HG02759 (cell line): ENCODE measurements around the gene KRTAP4-6.
"Not testable (repeated sequence)": the region's sequence is repeated elsewhere in the genome, so short reads cannot be mapped to it uniquely, and the experiment has no call there.

Source experiments
- ATAC-seq: cut with Tn5 transposase; IDR thresholded peaks from one replicate; pipeline ENCODE4 v1.9.1; 2021; ENCODE audit warnings: mild to moderate bottlenecking, moderate library complexity; ENCODE audit not compliant: unreplicated experiment

KRTAP4-6 gene

GRCh38 chr17:41108728-41109386, 31.5 kb downstream of the KRTAP4-6 start:
- not testable (repeated sequence) for ATAC-seq

GRCh38 chr17:41107941-41108450, 32.3 kb downstream of the KRTAP4-6 start:
- ATAC-seq, result no peak

- not testable (repeated sequence) for ATAC-seq
Observed at GRCh38 chr17:41105347-41105746, 35.0 kb downstream of the KRTAP4-6 start, which contains the start of gene KRTAP4-9. Gene KRTAP4-9, plus strand, starts transcription at chr17:41105389. Its CDS starts 0 bp downstream, at chr17:41105389.

- not testable (repeated sequence) for ATAC-seq
Observed at GRCh38 chr17:41104386-41105038, 35.8 kb downstream of the KRTAP4-6 start.

GRCh38 chr17:41103896-41104295, 36.4 kb downstream of the KRTAP4-6 start:
- no peak for ATAC-seq

GRCh38 chr17:41101586-41102259, 38.6 kb downstream of the KRTAP4-6 start, which contains the start of gene KRTAP4-16:
Gene KRTAP4-16, minus strand, starts transcription at chr17:41102209. Its CDS starts 0 bp downstream, at chr17:41102209.
- ATAC-seq, result no peak

GRCh38 chr17:41099682-41100480, 40.5 kb downstream of the KRTAP4-6 start:
- not testable (repeated sequence) for ATAC-seq

- ATAC-seq, result no peak
Observed at GRCh38 chr17:41098481-41098880, 41.9 kb downstream of the KRTAP4-6 start.

- no peak for ATAC-seq
Observed at GRCh38 chr17:41098042-41098441, 42.3 kb downstream of the KRTAP4-6 start, which contains the start of gene KRTAP4-8. Gene KRTAP4-8, minus strand, starts transcription at chr17:41098142. Its CDS starts 58 bp downstream, at chr17:41098084.

- no peak for ATAC-seq
Observed at GRCh38 chr17:41096055-41096454, 44.3 kb downstream of the KRTAP4-6 start.
